Stimulated activated CD8-positive, alpha-beta memory T cell treated with anti-CD3 and anti-CD28 coated beads, Interleukin-7, amount 100 ng/mL, for 4 hours (primary cell): Measurements from ENCODE around the gene RBMS3.
"Not testable (repeated sequence)": the region's sequence is repeated elsewhere in the genome, so short reads cannot be mapped to it uniquely, and the experiment has no call there.

Source experiments
- DNase-seq, 2 donors: peaks; one replicate each; pipeline ENCODE4 v3.0.0-alpha.2; 2020; ENCODE audit warnings: low read depth in 2 of 2

Gene RBMS3

DNA sequence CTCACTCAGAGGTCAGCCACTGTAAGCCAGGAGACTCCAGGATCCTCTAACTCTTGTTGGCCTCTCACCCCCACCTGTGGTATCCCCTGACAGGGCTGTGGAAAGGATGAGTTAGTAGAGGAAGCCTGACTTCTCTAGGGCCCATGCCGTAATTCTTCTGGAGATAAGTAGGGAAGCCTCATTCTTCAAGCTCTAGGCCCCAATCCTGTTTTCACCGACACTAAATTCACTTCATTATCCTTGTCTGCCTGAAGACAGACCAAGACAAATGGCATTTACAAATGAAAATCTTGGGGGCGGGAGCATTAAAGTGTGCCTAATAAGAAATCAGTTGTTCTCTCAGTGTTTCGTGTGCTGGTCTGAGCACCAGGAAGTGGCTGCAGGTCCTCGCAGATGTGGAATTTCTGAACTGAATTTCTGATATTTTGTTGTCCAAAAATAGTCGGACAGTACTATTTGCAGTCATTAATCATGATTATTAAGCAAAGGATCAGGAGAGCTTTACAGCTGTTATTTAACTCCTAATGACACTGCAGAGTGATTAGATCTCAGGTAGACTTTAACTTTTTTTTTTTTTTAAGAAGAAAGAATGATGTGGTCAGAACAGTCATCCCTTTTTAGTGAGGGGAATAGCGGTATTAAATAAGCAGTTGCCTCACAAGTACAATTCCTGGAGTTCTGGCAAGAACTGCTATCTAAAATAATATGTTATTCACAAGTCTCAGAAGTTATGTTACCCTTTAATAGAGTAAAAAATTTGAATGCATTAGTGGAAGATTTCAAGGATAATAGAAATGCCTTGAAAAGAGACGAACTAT, 58.4 kb downstream of the RBMS3 start:
- DNase-seq = no peak

GRCh38 chr3:29344154-29344553, 63.3 kb downstream of the RBMS3 start:
- DNase-seq = no peak

DNA sequence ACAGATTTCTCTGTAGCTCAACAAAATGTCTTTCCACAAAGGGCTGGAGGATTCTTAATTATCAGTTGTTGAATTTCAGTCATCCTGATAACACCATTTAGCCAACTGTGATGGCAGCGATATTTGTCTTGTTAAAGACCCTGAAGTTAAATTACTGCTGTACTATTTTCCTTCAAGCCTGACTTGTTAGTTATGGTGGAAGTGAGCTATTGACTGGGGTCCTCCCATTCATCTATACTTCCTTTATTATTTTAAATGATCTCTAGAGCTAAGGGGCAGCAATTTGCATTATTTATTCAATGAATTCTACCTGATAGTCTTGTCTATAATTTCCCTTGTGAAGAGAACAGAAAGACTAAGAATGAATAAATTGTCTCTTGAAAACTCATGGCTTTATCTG, 64.1 kb downstream of the RBMS3 start:
- no peak for DNase-seq

DNA sequence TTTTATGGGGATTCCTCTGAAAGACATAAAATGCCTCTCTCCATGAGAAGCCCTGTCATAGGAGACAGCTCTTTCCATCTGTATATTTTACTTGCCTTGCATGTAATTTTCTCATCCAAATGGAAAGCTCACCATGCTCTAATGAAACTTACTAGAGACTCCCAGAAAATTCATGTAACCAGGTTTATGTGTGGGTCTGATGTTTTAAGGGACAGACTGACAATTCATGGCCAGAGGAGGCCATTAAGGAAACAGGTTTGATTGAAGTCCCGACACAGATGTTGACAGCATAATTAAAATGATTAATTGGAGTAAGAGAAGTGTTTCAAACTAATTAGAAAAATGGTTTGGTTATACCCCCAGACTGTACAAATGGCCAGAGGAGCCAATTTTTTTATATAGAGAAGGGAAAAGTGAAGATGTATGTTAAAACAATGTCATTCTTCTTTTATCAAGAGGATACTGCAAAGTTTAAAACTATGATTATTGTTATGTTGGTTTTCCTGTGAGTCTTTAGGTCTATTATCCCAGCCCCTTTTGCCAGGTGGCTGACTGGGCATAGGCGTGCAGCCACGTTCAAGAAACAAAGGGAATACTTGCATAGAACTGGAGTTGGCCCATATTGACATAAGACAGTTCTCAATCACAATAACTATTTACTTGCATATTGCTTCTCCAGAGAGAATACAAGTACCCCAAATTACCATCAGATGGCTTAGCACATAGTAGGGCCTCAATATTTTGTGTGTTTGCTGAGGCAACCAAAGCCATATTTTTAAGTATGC, 64.8 kb downstream of the RBMS3 start:
- no peak for DNase-seq

DNA sequence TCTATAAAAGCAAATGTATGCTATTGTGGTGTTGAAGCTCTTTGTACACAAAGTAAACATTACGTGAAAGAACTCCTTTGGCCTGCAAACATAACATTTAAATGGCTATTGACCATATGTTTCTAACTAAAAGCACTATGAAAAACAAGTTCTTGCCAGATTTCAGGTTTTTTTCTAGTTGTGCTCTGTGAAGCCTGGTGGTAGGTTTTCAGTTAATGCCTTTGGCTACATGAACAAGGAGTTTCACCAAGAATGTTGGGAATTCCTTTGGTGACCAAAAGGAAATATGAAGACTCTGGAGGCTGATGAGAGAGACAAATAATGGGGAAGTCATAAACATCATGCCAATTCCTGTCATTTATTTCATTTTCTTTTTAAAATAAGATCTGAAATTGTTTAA, 66.0 kb downstream of the RBMS3 start:
- DNase-seq = no peak

- no peak for DNase-seq
These were observed 66.5 kb downstream of the RBMS3 start for GRCh38 chr3:29347412-29347811.

DNA sequence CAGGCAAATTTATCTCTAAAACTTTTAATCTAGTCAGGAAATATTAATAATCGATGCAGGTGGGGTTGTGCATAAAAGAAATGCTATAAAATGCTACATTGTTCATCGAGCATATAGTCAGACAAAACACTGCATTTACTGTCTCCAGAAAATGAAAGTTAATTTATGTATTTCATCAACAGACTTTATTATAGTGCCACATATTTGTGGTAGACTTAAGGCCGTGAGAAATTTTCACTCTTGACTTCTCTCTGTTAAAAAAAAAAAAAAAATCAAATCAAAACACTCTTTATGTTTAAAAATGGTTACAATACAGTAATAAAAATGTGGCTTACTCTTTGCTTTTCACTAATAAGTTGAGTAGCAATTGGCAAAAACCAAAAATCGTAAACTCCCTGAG, 67.4 kb downstream of the RBMS3 start:
- DNase-seq = no peak

- no peak for DNase-seq
These were observed 68.2 kb downstream of the RBMS3 start for GRCh38 chr3:29349049-29349448.

DNA sequence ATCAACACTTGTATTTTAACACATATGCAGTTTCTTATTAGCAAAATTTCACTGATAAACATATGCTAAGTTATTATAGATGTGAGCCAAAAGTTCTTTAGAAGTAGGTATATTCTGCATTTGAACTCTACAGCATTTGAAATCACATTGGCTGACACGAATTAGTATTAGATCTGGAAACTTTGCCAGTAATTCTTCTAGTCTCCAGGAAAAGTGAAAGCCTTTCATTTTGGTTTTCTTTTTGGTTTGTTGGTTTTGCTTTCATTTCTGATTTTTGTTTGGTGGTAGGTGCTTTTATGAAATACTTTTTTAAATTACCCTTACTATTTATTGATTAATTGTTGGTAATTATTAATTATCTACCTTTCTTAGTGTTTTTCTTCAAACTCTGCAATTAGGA, 72.9 kb downstream of the RBMS3 start:
- DNase-seq = no peak

DNA sequence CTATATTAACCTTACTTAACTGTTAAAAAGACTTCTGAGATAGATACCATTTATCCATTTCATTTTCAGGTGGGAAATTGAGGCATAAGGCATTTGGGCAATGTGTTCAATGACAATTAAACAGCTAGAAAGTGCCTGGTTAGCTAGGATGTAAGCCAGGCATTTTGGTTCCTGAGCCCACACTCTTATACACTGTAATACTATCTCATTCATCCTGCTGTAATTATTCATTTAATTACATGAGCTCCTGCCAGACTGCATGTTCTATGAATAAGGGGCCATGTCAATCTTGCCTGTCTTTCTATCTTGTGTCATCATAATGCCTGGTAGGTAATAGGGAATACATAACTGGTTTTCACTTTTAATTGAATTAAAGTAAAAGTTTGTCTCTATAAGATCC, 74.0 kb downstream of the RBMS3 start:
- DNase-seq = no peak

GRCh38 chr3:29356062-29356461, 75.2 kb downstream of the RBMS3 start:
- DNase-seq = no peak

GRCh38 chr3:29360289-29360688, 79.4 kb downstream of the RBMS3 start:
- DNase-seq = not testable (repeated sequence)

DNA sequence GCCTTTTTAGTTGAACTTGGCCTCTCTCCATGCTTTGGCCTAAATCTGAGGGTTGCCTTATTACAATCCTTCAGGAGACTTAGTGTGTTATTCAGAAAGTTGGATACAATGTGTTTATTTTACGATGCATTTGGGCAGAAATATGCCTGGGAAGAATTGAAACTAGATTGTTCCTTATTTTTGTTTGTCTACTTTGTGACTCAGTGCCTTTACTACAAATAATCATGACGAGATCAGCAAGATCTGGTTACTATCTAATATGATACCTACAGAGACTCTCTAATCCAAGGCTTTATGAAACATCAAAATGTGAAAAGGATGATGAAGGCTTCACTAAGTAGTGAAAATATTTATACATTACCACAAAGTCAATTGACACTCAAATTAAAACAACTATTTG, 82.2 kb downstream of the RBMS3 start:
- no peak for DNase-seq

GRCh38 chr3:29370021-29370420, 89.2 kb downstream of the RBMS3 start:
- no peak for DNase-seq

GRCh38 chr3:29370476-29371420, 89.9 kb downstream of the RBMS3 start:
- no peak for DNase-seq

GRCh38 chr3:29373131-29373680, 92.3 kb downstream of the RBMS3 start:
- DNase-seq = no peak

DNA sequence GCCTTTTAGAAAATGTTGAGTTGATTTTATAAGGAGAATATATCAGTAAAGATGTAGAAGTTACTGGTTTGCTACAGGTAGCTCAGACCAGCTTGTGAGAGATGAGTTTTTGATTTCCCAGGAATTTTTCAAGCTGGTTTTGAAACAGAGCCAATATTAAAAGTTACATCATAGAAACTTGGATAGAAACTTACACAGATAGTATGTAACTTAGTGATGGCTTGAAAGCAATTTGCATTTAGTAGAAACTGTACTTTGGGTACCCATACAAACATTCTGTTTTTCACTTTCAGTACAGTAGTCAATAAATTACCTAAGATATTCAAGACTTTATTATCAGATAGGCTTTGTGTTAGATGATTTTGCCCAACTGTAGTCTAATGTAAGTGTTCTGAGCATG, 93.4 kb downstream of the RBMS3 start:
- DNase-seq = no peak

DNA sequence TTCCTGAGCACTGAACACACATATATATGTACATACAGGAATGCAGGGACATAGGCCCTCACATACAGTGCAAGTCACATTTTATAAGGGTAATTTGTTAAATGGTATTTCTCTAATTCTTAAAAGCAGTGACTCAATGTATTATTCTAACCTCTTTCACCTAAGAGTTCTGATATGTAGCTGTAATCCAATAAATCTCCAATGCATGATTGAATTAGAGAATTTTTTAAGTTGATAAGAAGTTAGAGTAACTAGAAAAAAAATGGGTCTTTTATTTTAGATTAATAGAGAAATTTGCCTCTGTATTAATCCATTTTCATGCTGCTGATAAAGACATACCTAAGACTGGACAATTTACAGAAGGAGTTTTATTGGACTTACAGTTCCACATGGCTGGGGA, 98.2 kb downstream of the RBMS3 start:
- no peak for DNase-seq

DNA sequence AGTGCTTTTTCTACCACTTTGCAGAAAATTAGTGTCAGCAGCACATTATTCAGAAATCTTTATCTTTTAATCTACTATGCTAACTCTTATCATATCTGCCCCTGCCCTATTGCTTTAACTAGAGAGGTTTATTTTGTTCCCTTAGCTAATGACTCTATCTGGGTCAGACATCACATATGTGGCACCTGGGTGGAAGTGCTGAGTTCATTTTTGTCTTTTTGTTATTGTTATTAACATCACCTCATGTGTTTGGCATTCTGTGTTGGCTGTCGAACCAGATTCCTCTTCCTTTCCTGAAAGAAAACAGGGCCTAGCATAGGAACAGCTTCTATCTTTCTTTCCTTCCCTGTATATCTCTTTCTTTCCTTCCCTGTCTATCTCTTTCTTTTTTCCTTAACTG, 100.7 kb downstream of the RBMS3 start:
- no peak for DNase-seq

GRCh38 chr3:29382409-29382808, 101.5 kb downstream of the RBMS3 start:
- no peak for DNase-seq

DNA sequence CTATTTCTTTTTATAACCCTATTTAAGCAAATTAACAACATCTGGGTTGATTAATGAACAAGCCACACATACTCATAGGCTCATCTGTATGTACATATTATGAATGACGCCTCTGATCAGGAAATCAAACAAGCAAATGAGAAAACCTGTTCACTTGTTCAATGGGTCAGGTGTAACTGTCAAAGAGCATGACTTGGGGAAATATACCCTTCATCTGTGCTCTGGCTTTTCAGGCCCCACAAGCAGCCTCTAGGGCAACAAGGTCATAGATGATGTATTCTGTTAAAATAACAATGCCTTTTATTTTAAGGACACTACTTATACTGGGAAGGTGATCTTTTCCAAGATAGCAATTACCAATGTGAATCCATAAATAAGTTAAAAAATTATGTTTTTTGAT, 102.0 kb downstream of the RBMS3 start:
- no peak for DNase-seq

GRCh38 chr3:29384640-29385039, 103.8 kb downstream of the RBMS3 start:
- no peak for DNase-seq
